Hepatic stellate cell (primary cell): ENCODE results near the gene KRT1.

Source experiments
- DNase-seq: peaks from one replicate; pipeline ENCODE4 v3.0.0; 2011; ENCODE audit warnings: low spot score

KRT1 gene

DNA sequence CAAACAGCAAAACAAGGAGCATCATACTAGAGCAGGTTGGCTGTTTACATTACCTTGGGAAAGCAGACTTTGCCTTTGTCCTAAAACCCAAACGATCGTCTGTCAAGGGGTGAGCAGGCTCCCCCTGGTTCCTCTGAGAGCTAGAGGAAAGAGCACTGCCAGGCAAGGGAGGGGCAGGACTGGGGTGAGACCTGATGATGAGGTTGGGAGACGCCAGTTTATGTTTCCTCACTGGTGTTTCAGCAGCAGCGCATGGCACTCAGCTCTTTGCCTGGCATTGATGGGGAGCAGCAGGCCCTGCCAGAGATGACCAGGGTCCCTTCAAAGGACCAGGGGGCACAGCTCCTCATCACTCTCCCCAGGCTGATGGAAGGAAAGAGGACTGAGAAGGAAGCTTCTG lies 20.3 kb downstream of the KRT1 start:
- no peak for DNase-seq

DNA sequence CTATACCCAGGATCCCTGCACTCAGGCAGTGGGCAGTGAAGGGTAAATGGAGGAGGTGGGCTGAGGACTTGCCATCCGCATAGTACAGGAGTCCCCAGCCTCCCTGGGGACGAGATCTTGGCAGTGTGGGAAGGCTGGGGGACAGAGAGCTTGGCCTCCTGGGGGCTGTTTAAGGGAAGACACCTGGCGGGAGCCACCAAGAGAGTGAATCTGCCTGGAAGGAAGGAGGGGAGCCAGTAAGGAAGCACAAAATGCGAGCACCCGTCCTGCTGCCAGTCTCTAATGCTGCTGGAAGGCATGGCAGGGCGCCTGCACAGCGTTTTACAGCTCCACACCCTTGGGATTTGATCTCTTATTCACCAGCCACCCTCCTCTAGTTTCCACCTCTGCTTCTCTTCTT lies 20.8 kb downstream of the KRT1 start:
- no peak for DNase-seq

DNA sequence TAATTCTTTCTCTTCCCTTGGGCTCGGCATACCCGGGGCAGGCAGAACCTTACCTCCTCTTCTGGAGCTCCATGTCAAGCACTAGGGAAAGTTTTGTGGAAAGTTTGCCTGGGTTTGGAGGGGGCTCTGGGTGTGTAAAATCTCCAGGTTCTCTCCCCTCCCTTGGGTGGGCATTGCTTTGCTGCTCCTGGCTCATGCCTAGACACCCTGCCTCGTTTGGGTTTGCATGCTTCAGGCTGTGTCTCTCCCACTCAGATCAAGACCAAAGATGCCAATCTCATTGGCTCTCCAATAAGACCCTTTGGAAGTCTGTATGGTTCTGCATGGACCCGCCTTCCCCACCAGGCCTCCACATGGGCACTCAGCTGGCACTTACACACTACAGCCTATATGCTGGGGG lies 22.0 kb downstream of the KRT1 start:
- DNase-seq: no peak

DNA sequence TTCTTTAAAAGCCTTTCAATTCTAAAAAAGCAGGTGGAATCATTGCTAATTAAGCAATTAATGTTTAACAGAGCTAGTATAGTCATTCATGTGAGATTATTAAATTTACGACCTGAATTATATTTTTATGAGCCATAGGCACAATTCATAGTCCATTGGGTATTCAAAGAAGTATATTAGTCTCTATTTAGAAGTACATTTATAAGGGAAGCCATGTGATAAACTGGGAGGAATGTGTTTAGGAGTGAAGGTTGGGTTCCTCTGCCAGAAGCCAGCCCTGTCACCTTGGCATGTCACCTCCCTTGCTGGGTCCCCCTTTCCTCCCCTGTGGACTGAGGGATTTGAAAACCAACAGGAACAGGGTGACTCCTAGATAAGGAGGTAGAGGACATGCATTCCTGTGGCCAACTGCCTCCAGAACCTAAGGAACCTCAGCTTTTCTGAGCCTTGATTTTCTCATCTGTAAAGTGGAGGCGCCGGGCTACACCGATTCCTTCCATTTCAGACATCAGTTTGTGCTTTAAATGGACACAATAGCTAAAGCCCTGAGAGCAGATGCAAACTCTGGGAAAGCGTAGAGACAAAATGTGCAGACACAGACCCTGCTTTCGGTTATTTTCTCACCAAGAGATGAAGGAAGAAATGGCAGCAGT lies 22.8 kb downstream of the KRT1 start:
- DNase-seq: no peak

DNA sequence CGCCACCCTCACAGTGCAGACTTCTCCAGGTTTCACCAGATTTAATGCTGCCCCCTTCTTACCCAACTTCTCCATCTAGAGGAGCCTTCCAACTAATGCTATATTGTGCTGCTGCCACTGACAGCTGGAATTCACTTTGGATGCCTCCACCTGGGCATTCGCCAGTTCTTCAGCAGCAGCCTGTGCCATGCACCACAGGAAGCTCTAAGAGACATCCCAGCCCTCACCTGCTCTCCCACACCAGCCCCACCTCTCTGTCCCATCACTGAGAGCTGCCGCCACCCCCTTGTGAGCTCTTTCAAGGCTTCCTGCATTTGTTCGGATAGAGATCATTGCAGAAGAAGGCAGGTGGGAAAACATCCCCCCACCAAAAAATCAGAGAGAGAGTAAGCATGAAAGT lies 23.6 kb downstream of the KRT1 start:
- DNase-seq: no peak

DNA sequence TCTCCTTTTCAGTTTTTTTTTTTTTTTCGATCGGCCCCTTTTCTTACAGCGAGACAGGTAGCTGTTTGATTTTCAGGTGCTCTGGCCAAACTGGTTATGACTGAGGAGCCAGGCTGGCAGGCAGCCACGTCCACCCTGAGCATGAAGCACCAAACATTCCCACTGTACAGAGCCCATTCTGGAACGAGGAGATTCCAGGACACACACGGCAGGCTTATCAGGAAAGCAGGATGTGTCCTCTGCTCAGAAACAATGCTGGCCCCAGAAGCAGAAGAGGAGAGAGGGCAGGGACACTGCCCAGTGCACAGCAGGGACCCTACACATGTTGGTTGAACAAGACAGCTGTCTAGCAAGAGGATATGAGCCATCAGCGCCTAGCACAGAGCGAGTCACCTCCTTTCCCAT lies 24.5 kb downstream of the KRT1 start:
- DNase-seq: no peak

DNA sequence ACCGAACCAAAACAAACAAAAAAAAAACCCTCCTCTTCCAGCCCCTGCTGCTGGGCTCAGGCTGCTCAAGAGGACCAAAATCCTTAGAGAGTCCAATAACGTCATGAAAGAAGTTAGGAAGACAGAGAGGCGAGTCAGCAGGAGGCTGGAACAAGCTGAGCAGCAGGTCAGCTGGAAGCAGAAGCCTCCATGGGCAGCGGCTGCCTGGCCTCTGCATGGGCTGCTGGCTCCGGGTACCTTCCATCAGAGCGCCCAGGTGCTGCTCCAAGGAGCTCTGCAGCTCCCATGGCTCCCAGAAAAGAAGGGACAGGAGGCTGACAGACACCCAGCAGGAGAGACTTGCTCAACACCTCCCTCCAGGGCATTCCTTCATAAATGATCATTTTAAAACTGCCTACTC lies 25.0 kb downstream of the KRT1 start:
- DNase-seq: no peak

DNA sequence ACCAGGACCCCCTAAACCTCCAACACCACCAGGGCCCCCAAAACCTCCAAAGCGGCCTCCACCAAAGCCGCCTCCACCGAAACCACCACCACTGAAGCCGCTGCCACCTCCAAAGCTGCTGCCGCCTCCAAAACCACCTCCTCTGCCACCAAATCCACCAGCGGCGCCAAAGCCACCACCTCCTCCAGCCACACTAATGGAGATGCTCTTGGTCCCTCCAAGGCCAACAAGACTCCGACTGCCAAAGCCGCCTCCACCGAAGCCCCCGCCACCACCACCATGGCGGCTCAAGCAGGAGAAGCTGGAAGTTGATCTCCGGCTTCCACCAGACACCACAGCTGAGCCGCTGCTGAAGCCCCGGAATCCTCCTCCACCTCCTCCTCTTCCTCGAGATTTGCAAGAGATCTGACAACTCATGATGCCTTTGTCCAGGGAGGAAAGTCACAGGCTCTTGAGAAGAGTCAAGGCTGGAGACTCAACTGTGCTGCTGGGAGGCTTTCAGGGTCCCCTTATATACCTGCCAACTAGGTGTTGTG lies 28.4 kb downstream of the KRT1 start, which contains the start of gene KRT2:
KRT2 (minus strand) TSS at position 486 of the 536 bp plus-strand sequence; CDS start at position 417, 69 bp downstream.
- no peak for DNase-seq

DNA sequence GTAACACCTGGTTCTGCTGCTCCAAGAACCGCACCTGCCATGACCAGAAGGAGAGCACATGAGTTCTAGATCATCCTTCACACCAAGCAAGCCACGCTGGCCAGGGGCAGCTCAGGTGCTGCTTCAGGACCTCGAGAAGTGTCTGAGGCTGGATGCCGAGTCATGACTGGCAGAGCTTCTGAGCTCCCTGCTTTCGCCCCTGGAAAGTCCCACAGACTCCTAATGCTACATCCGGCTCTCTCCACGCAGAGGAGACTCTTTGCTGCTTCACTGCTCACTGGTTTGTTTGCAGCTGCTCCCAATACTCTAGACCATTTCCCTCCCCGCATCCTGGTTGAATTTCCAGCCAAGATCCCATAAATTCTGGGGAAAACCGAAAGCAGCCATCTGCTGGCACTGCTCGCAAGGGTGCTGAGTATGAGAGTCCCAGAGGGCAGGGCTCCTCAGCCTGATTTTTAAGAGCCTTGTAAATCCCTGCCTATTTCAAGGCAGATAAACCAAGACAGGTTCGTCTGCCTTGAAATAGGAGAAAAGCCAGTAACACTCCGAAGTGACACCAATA lies 29.6 kb downstream of the KRT1 start:
- peak; percentile 16 for DNase-seq

DNA sequence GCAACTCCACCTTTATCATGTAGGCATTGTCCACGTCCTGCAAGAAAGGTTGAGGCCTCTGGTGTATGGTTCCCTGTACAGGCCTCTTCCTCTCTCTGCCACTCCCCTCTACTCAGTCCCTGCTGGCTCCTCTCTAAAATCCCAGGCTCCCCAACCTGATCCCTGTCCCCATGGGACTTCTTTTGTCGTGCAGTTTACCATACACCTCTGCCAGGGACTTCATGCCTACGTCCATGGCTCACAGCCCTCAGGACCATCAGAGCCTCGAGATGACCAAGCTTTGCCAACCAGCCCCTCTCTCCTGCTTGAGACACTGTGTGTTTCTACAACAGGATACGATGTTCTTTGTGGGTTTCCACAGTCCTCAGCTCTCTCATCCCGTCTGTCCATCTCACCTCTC lies 31.1 kb downstream of the KRT1 start:
- DNase-seq: no peak

DNA sequence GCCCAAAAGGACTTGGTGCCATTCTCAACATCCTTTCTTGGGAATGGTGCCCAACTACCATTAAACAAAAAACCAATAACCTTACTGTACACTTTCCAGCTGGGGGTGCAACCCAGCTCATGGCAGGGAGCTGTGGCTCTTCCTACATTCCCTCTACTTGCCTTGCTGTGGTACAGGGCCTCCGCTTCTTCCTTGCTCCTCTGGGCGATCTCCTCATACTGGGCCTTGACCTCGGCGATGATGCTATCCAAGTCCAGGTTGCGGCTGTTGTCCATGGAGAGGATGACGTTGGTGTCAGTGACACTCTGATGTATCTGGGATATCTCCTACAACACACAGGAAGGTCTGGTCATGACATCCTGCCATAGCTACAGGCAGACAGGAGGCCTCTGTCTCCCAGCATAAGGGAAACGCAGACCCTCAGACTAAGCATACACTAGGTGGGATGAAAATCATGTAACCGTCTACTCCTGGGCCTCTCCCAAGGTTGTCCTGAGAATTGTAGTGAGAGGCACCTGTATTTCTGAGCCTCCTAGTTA lies 32.1 kb downstream of the KRT1 start:
- DNase-seq: no peak

DNA sequence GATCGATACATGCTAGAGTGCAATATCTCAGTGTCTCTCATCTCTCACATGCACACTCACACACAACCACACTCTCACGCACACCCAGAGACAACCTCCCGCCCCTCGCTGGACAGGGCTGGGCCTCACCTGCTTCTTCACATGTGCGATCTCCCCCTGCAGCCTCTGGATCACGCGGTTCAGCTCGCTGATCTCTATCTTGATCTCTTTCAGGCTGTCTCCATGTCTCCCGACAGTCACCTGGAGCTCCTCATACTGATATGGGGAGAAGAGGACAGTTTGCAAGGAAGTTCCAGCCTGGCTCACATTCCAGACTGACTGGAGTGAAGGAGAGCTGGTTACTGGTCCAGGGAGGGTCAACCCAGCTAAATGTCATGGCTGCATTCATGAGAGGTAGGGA lies 32.6 kb downstream of the KRT1 start:
- DNase-seq: no peak

DNA sequence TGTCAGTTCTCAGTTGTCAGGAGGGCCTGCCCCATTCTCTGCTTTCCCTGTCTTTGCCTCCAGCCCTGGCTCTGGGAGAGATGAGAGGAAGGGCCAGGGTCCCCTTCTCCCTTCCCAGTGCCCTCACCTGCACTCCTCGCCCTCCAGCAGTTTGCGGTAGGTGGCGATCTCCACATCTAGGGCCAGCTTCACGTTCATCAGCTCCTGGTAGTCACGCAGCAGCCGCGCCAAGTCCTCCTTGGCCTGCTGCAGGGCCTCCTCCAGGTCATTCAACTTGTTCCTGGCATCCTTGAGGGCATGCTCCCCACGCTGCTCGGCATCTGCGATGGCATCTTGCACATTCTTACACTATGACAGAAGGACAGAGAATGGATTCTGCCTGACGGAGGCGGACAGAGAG lies 33.6 kb downstream of the KRT1 start:
- DNase-seq: no peak

DNA sequence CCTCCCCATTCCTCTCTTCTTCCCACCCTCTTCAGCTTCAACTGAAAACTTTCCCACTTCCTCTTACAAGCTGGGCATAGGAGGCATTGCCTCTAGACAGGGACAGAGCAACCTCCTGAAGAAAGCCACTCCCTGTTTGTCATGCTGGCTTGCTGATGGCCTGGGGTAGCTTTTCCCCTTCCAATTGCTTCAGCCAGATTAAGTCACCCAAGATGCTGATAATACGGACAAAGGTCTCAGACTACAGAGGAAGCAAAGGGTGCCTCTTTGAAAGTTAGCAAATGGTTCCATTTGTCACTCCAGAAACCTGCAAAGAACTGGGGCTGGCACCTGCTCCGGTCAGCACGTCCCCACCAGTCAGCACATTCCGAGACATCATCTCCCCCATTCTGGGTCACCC lies 34.2 kb downstream of the KRT1 start:
- no peak for DNase-seq

DNA sequence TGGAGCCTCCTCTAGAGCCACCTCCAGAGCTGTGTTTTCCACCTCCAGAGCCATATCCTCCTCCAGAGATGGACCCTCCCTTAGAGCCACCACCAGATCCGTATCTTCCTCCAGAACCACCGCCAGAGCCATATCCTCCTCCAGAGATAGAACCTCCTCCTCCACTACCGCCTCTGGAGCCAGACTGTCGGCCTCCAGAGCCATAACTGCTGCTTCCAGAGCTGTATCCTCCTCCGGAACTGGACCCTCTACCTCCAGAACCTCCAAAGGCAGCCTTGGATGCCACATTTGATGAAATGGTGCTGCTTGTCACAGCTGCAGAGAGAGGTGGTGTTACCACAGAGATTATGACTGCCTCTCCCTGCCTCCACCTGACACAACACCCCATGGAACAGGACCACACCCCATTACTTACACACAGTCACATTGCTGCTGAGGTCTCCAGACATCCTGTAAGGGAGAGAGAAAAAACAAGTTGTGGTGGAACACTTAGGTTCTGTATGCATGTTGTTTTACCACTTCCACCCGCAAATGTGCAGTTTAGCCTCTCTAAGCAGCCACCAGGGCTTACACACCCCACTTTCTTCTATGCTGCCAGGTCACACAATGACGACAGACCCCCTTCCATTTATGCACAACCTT lies 35.0 kb downstream of the KRT1 start:
- no peak for DNase-seq

DNA sequence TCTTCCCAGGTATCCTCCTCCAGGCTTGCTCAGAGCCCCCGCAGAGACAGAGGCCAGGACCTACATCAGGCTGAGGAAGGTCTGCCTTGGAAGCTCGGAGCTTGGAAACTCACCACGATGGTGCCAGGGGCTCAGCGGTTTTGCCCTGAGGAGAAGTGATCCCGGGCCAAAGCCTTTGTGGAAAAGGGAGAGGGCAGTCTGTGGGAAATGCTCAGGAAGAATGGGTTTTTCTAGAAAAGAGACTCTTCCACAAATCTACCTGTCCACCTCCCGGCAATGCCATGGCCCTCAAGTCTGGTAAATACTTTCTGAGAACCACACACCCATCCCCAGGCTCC lies 36.2 kb downstream of the KRT1 start:
- DNase-seq: no peak

DNA sequence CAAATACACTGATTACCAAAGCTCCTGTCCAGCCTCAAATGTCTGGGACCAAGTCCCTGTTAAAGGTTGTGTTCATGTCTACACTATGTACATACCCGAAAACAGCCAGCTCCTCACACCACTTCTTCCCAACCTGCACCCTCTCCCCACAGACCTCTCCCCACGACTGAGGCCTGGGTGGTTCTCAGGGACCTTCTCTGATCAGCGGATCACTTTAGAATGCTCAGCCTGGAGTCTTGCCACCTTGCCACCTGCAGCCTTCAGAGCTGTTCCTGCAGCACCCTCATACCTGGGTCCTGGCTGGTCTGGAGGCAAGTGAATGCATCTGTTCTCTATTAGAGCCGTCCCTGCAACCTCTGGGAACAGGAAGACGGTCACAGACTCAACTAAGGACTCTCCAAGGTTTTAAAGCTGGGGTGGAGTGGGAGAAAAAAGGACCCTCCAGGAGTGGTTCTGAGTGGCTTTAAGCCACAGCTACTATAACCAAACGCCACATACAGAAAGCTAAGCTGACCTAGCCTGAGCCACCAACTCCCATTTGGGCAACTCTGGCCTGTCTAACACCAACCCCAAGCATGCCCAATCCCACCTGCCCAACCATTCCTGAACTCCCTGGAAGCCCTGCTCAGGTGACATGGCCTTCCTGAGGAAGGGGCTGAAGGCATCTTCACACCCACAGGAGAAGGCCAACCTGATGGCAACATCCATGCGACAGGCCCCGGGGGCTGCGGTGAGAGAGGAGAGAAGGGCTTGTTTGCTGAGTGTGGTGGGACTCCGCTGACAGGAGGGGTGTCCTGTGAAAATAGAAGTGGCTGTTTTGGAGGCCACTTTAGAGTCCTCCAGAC lies 36.8 kb downstream of the KRT1 start:
- DNase-seq: no peak

DNA sequence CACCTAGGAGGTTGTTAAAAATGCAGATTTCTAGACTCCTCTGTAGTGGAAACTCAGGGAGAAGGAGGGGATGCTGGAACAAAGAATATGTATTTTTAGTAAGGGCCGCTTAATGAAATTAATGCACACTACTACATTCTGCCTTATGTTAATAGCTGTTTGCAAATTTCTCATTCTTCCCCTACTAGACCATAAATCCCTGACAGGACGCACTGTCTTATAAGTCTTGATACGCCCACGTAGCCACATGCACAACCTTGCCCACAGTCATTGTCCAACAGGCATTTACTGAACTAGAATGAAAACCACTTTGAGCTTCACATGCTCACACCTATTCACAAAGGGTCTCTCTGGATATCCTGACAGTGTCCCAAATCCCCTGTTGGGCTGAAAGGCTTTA lies 38.7 kb downstream of the KRT1 start:
- no peak for DNase-seq

DNA sequence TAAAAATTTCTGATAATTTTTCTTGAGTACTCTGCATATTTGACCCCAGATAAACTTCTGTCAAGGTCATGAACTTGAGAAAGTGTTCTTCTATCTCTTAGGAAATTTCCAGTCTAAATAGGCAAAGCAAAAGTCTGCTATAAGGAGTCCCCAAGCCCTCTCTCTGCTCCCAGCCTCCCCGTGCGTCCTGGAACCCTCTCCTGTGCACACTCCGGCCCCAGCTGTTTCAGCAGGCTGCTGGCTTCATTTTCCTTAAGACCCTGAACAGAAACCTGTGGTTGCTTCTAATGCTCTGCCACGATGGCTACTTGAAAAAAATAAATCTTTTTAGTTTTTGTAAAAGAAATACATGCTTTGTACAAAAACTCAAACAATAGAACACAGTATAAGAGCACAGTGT lies 42.9 kb downstream of the KRT1 start:
- DNase-seq: no peak

DNA sequence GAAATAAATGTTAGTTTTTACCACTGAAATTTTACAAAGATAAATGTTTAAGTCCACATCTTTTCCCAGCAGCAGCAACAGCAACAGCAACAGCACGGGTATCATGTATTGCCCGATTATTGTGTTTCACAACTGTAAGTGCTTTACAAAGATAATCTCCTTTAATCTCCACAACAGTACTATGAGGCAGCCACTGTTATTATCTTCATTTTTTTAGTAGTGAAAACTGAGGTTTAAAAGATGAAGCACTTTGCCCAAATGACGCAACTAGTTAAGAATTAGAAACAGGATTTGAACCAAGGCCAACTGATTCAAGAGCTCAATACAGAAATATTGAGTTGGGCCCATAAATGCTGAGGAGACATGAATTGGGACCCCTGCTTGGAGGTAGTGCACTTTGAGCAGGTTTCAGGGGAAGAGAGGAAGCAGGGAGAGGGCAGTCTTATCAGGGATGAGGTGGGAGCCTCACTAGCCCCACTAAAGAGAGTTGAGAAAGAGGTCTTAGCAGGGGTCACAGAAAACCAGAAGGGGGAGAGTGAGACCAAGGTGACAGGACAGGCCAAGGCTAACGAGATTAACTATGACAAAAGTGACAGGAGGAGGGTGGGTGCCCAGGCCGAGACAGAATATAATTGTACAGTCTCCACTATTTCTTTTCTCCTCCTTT lies 43.5 kb downstream of the KRT1 start:
- DNase-seq: no peak

DNA sequence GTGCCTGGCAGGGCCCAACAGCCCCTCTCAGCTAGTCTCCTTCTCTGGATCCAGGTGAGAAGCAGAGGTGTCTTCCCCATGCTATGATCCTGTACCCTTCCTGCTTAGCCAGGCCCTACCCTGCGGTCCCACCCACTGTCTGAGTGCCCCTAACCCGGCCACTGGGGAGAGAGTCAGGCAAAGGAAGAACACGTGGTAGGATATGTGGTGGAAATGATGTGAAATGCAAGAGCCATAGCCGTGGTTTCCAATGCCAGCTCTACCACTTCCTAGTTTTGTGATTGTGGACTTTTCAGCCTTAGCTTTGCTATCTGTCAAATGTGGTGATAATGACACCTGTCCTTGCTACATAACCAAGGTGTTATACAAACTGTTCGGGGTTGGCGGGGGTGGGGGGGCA lies 44.0 kb downstream of the KRT1 start:
- DNase-seq: no peak
